Neural crest cell (in vitro differentiated cells): Measurements from ENCODE around the gene CCDC178. TPM values are rescaled to one million over a fixed set of nuclear protein-coding genes. Genes with fewer than 3 reads are reported as not detected.
A peak's percentile ranks its signal among the peaks of the same experiment; 100 is the strongest.

Experiments
- DNase-seq: peaks from one replicate; pipeline ENCODE4 v3.0.0; 2021; ENCODE audit warnings: low read depth, mixed read lengths, low spot score
- H3K27ac Mint-ChIP-seq: one replicate; pipeline ENCODE4 v1.8.0; 2021; ENCODE audit warnings: mild to moderate bottlenecking, mixed read lengths; ENCODE audit not compliant: unreplicated experiment
- H3K27me3 Mint-ChIP-seq: 2 replicates; pipeline ENCODE4 v1.8.0; 2021; ENCODE audit warnings: low read depth, mild to moderate bottlenecking, mixed read lengths
- H3K36me3 Mint-ChIP-seq: 2 replicates; pipeline ENCODE4 v1.8.0; 2021; ENCODE audit warnings: low read depth, mild to moderate bottlenecking, mixed read lengths
- H3K4me1 Mint-ChIP-seq: 2 replicates; pipeline ENCODE4 v1.8.0; 2021; ENCODE audit warnings: mixed read lengths
- H3K4me3 Mint-ChIP-seq: one replicate; pipeline ENCODE4 v1.8.0; 2021; ENCODE audit warnings: mild to moderate bottlenecking, mixed read lengths
- H3K9me3 Mint-ChIP-seq: 2 replicates; pipeline ENCODE4 v1.8.0; 2021; ENCODE audit warnings: mixed read lengths
- CTCF ChIP-seq: fragments of 200-600 bp; sonication (generic); conservative IDR thresholded peaks from 2 replicates; pipeline ENCODE4 v1.5.0; 2021; ENCODE audit warnings: antibody characterized with exemption, mild to moderate bottlenecking
- long read RNA-seq: library from polyadenylated mRNA; unstranded; transcript quantifications from one replicate; pipeline ENCODE4 v2.0.0, GENCODE V29; 2020
- total RNA-seq: library from RNA; stranded (reverse); gene quantifications from 2 replicates; pipeline ENCODE4 v1.2.1, GENCODE V29; 2021

Gene CCDC178
- total RNA-seq, result 0.42 and 0.82 TPM in 2 replicates
- long read RNA-seq, result 0 reads

DNA sequence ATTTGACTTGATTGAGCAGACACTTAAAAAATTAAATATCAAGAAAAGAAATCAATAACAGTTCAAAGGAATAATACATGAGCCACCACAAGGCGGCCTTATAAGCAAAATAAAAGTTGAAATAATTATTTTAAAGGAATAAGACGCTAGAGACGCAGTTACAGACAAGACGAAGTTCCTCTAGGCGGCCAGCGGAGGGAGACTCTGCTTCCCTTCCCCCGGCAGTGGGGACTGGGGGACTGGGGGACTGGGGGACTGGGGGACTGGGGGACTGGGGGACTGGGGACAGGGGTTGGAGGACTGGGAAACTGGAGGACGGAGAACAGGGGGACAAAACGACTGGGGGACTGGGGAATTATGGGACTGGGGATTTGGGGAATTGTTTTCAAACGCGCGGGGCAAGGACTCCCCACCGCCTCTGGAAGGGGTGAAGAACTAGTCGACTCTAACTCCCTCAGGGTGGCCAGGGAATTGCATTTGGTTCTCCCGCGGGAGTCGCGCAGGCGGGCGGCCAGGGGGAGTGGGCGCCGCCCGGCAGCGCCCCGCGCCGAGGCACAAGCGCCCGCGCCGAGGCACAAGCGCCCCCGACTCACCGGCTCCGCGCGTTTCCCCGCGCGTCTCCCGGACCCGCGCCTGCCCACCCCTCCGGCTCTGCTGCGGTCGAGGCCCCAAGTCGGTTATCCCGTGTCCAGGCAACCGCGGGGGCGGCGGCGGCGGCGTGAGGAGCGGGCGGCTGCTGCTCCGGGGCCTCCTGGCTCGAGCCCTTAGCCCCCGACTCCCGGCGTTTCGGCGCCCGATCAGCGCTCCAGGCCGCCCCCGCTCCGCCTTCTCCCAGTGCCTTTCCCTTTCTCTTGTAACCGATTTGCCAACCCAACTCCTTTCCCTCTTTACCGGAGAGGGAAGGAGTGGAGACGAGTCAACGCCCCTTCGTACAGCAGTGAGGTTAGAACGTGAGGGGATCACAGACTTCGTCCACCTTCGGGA, at the start of gene CCDC178:
Gene CCDC178, minus strand, starts transcription at position 662 of the 984 bp plus-strand sequence. CDS start 28,633 bp downstream, outside the sequence.
- peak; percentile 57 for DNase-seq
- H3K36me3 Mint-ChIP-seq, result no peaks in the 10 kb centered on the region
- peak within 1 kb of the TSS; percentile 95 for H3K4me3 Mint-ChIP-seq
- no peaks in the 10 kb centered on the region for H3K9me3 Mint-ChIP-seq
- peaks cover 11% of the 10 kb centered on the region for H3K4me1 Mint-ChIP-seq
- peak; percentile 73 for TF ChIP-seq CTCF
- H3K27me3 Mint-ChIP-seq, result peaks cover 13% of the 10 kb centered on the region
- peak within 1 kb of the TSS; percentile 99 for H3K27ac Mint-ChIP-seq

DNA sequence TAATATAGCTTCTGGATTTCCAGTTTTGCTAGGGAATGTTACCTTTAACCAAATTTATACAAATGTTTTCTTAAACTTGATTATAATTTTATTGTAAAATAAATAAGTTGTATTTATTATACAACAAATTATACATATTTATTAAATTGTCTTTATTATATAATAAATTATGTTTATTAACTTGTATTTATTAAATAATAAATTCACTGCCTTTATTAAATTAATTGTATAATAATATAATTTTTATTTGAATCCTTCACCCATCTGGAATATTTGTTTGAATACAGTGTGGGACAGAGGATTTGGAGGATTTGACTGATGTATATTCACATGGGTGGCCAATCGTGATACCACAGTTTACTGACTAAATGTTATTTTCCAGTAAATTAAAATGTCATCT, 43.4 kb upstream of the CCDC178 start:
- TF ChIP-seq CTCF, result no peak
- H3K27me3 Mint-ChIP-seq, result no peaks in the 10 kb centered on the region
- no peak overlapping the region for H3K27ac Mint-ChIP-seq
- no peaks in the 10 kb centered on the region for H3K36me3 Mint-ChIP-seq
- H3K9me3 Mint-ChIP-seq, result peaks cover 3% of the 10 kb centered on the region
- DNase-seq, result no peak
- H3K4me3 Mint-ChIP-seq, result no peak overlapping the region
- no peaks in the 10 kb centered on the region for H3K4me1 Mint-ChIP-seq

DNA sequence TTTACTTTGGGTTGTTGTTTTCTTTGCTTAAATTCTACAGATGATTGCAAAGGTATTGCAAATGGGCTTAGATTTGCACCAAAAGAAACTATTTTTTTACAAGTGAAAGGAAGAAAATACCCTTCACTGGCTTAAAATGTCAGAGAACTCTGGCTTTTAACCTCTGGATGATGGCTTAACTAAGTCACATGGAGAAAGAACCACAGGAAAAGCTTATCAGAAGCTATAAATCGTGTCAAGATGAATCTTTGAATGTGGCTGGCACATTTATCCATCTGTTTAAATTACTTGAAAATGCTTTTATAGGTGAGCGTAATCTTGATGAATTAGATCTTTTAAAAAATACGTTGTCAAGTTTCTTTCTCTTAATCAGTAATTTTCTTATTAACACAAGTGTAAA, 32.0 kb upstream of the CCDC178 start:
- no peak for TF ChIP-seq CTCF
- no peaks in the 10 kb centered on the region for H3K27me3 Mint-ChIP-seq

GRCh38 chr18:33470216-33470615, 29.7 kb upstream of the CCDC178 start:
- Mint-ChIP-seq H3K4me1 (no peaks in the 10 kb centered on the region), H3K27me3 (no peaks in the 10 kb centered on the region), H3K4me3 (no peak overlapping the region), H3K27ac (no peak overlapping the region), H3K36me3 (no peaks in the 10 kb centered on the region), H3K9me3 (no peaks in the 10 kb centered on the region)
- no peak for TF ChIP-seq CTCF
- DNase-seq, result no peak

More for the DNA sequence above, 32.0 kb upstream of the CCDC178 start:
- H3K27ac Mint-ChIP-seq, result no peak overlapping the region
- H3K4me3 Mint-ChIP-seq, result no peak overlapping the region
- no peaks in the 10 kb centered on the region for H3K36me3 Mint-ChIP-seq
- no peaks in the 10 kb centered on the region for H3K4me1 Mint-ChIP-seq
- no peak for DNase-seq
- no peaks in the 10 kb centered on the region for H3K9me3 Mint-ChIP-seq

DNA sequence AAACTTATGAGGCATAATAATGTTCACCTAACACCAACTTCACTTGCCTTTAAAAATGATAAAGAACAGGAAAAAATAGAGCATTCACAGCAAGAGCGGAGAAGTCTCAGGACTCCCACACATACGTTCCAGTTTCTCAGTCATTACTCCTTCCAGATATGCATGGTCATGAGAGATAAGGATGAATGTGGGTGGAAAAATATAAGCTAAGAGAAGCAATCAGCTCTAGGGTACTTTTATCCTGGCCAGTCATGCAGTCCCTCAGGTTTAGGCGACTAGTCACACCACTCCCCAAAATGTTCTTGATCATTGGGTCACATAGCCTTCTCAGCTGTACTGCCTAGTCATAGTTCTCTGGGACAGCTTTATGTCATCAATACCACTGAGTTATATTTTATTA, 29.2 kb upstream of the CCDC178 start:
- Mint-ChIP-seq H3K4me3 (no peak overlapping the region), H3K36me3 (no peaks in the 10 kb centered on the region), H3K27me3 (no peaks in the 10 kb centered on the region), H3K27ac (no peak overlapping the region), H3K9me3 (no peaks in the 10 kb centered on the region), H3K4me1 (no peaks in the 10 kb centered on the region)
- DNase-seq, result no peak
- TF ChIP-seq CTCF, result no peak
